HepG2 (cell line): Measurements from ENCODE around the gene ACOT13. TPM values are rescaled to one million over a fixed set of nuclear protein-coding genes. Genes with fewer than 3 reads are reported as not detected.

ENCODE experiments used
- ATAC-seq: fragments of 200-7000 bp; cut with Tn5 transposase; 3 replicates; pipeline ENCODE4 v1.9.1; 2020; ENCODE audit warnings: mild to moderate bottlenecking, moderate library complexity
- BruUV-seq: library from RNA; stranded (reverse); fragments of 400-500 nt; replicated peaks from 2 replicates; lab custom pipeline; 2021; lab: Mats Ljungman, UMichigan
- CTCF ChIA-PET: fragments of 300-600 bp; formaldehyde crosslinking; extraction: SDS; loops from one replicate; lab custom pipeline; 2021; ENCODE audit warnings: low total read pairs, inconsistent platforms, low intra/inter-chr PET ratio; lab: Yijun Ruan, JAX
- POLR2A ChIA-PET: fragments of 350-600 bp; sonication (Branson Sonifier 250); formaldehyde crosslinking; loops from one replicate; lab custom pipeline; 2020; ENCODE audit warnings: antibody characterized with exemption, inconsistent platforms; lab: Yijun Ruan, JAX
- DNase-seq: peaks from one replicate; pipeline ENCODE4 v3.0.0-alpha.2; 2015; ENCODE audit warnings: low spot score
- FAIRE-seq: peaks from 3 replicates; lab custom pipeline; 2011; peaks lifted over from hg19 to GRCh38; lab: Jason Lieb, UNC
- H2AFZ ChIP-seq: one replicate; pipeline ENCODE4 v1.6.1; 2011; ENCODE audit warnings: low read length, inconsistent platforms
- H3K27ac ChIP-seq: fragments of 300-600 bp; 3 replicates; pipeline ENCODE4 v1.8.0; 2011; ENCODE audit warnings: mixed run types, mild to moderate bottlenecking, mixed read lengths, low read length, inconsistent platforms; ENCODE audit not compliant: insufficient read depth; ENCODE audit errors: extremely low read length
- H3K27me3 ChIP-seq, 2 experiments: fragments of 200-600 bp in 1 of 2; 2 replicates in 1 of 2; 3 replicates in 1 of 2; pipeline versions ENCODE4 v1.6.0 to v1.8.0; 2011; ENCODE audit warnings: low read length in 2 of 2, mild to moderate bottlenecking in 2 of 2, moderate library complexity in 2 of 2, inconsistent platforms in 1 of 2; ENCODE audit not compliant: insufficient read depth in 2 of 2, control insufficient read depth in 1 of 2
- H3K36me3 ChIP-seq, 2 experiments: fragments of 200-600 bp in 1 of 2; replicated peaks in 1 of 2; 2 replicates in 1 of 2; 3 replicates in 1 of 2; pipeline versions ENCODE4 v1.5.1 to v1.8.0; 2011; ENCODE audit warnings: low read length in 2 of 2, inconsistent platforms in 1 of 2; ENCODE audit not compliant: insufficient read depth in 2 of 2, control insufficient read depth in 1 of 2
- H3K4me1 ChIP-seq: 2 replicates; pipeline ENCODE4 v1.5.1; 2012; ENCODE audit warnings: low read length, inconsistent platforms; ENCODE audit not compliant: insufficient read depth
- H3K4me2 ChIP-seq: 2 replicates; pipeline ENCODE4 v1.6.0; 2011; ENCODE audit warnings: low read depth, low read length, inconsistent platforms
- H3K4me3 ChIP-seq, 3 experiments: fragments of 200-600 bp in 1 of 3; sonication (generic), shearing (Covaris generic) in 1 of 3; replicated peaks in 1 of 3; 2 replicates each; pipeline ENCODE4 v1.5.1; 2011 to 2016; ENCODE audit warnings: low read length in 3 of 3, inconsistent platforms in 2 of 3, low read depth in 2 of 3, mild to moderate bottlenecking in 2 of 3, control low read depth in 1 of 3, mixed read lengths in 1 of 3; ENCODE audit not compliant: insufficient read depth in 1 of 3
- H3K79me2 ChIP-seq: one replicate; pipeline ENCODE4 v1.6.1; 2011; ENCODE audit warnings: low read length, inconsistent platforms; ENCODE audit not compliant: insufficient read depth
- H3K9ac ChIP-seq: 2 replicates; pipeline ENCODE4 v1.6.0; 2011; ENCODE audit warnings: mild to moderate bottlenecking, low read depth, low read length, inconsistent platforms; ENCODE audit not compliant: insufficient read depth
- H3K9me3 ChIP-seq: 2 replicates; pipeline ENCODE4 v1.5.1; 2012; ENCODE audit warnings: mild to moderate bottlenecking, low read length
- H4K20me1 ChIP-seq: 2 replicates; pipeline ENCODE4 v1.6.0; 2011; ENCODE audit warnings: inconsistent platforms, mild to moderate bottlenecking, low read length, moderate library complexity; ENCODE audit not compliant: insufficient read depth
- ADNP ChIP-seq: sonication (generic); formaldehyde crosslinking; IDR thresholded peaks from 2 replicates; pipeline ENCODE4 v1.4.0; 2020; ENCODE audit warnings: missing genetic modification reagents
- FOSL1 ChIP-seq: sonication (generic); formaldehyde crosslinking; IDR thresholded peaks from 2 replicates; pipeline ENCODE4 v1.9.0; 2021; ENCODE audit warnings: missing genetic modification reagents, borderline replicate concordance
- FOSL2 ChIP-seq: sonication (generic); formaldehyde crosslinking; IDR thresholded peaks from 2 replicates; pipeline ENCODE4 v1.4.0; 2020; ENCODE audit warnings: missing genetic modification reagents
- HDAC6 ChIP-seq: fragments of 200-600 bp; sonication (generic); IDR thresholded peaks from 2 replicates; pipeline ENCODE4 v1.7.0; 2017; ENCODE audit warnings: mild to moderate bottlenecking, antibody characterized with exemption, low read length, low read depth
- HNRNPUL1 ChIP-seq: fragments of 200-400 bp; formaldehyde crosslinking; IDR thresholded peaks from 2 replicates; pipeline ENCODE4 v1.6.1; 2017; ENCODE audit warnings: low read depth, mild to moderate bottlenecking, low read length, moderate library complexity
- JUN ChIP-seq: sonication (generic); formaldehyde crosslinking; IDR thresholded peaks from 2 replicates; pipeline ENCODE4 v1.4.0; 2020; ENCODE audit warnings: mild to moderate bottlenecking, missing genetic modification reagents
- SNAPC2 ChIP-seq: sonication (generic); formaldehyde crosslinking; IDR thresholded peaks from 2 replicates; pipeline ENCODE4 v1.8.1; 2022; ENCODE audit warnings: mild to moderate bottlenecking, missing genetic modification reagents
- SRF ChIP-seq: IDR thresholded peaks from 2 replicates; pipeline ENCODE4 v1.6.1; 2011; ENCODE audit warnings: mild to moderate bottlenecking, low read depth, low read length, moderate library complexity
- TEAD3 ChIP-seq: optimal IDR thresholded peaks from 2 replicates; pipeline ENCODE3; 2016; ENCODE audit warnings: borderline replicate concordance
- TFDP1 ChIP-seq: IDR thresholded peaks from 2 replicates; pipeline ENCODE4 v1.6.1; 2016; ENCODE audit warnings: missing compliant biosample characterization, missing genetic modification reagents, borderline replicate concordance
- YY1 ChIP-seq: IDR thresholded peaks from 2 replicates; pipeline ENCODE4 v1.6.1; 2011; ENCODE audit warnings: low read length, low read depth, moderate library complexity, mild to moderate bottlenecking; ENCODE audit not compliant: insufficient read depth, insufficient replicate concordance
- ZBTB39 ChIP-seq: sonication (generic); formaldehyde crosslinking; IDR thresholded peaks from 2 replicates; pipeline ENCODE4 v1.5.0; 2020; ENCODE audit warnings: missing genetic modification reagents
- ZNF317 ChIP-seq: sonication (generic); formaldehyde crosslinking; IDR thresholded peaks from 2 replicates; pipeline ENCODE4 v1.5.0; 2020; ENCODE audit warnings: mild to moderate bottlenecking, missing genetic modification reagents
- ZNF343 ChIP-seq: sonication (generic); formaldehyde crosslinking; IDR thresholded peaks from 2 replicates; pipeline ENCODE4 v1.4.0; 2020; ENCODE audit warnings: mild to moderate bottlenecking, missing genetic modification reagents
- ZNF441 ChIP-seq: sonication (generic); formaldehyde crosslinking; IDR thresholded peaks from 2 replicates; pipeline ENCODE4 v1.7.0; 2021; ENCODE audit warnings: missing genetic modification reagents, borderline replicate concordance
- ZNF639 ChIP-seq: conservative IDR thresholded peaks from 2 replicates; pipeline ENCODE4 v1.6.1; 2018; ENCODE audit warnings: missing genetic modification reagents
- ZNF773 ChIP-seq: sonication (generic); formaldehyde crosslinking; IDR thresholded peaks from 2 replicates; pipeline ENCODE4 v1.4.0; 2020; ENCODE audit warnings: missing genetic modification reagents, borderline replicate concordance
- ZSCAN12 ChIP-seq: sonication (generic); formaldehyde crosslinking; IDR thresholded peaks from 2 replicates; pipeline ENCODE4 v1.9.0; 2021; ENCODE audit warnings: mild to moderate bottlenecking, missing genetic modification reagents
- WGBS: methylation state at CpG from one replicate; pipeline ENCODE4 v1.1.6; 2017; ENCODE audit warnings: low lambda C conversion rate; 5-methylcytosine and 5-hydroxymethylcytosine counted together
- in situ Hi-C: cut with HindIII; loops from 2 replicates; pipeline ENCODE4 v1.10.0; 2017; ENCODE audit warnings: low pct_unique_long_range_greater_than_20kb; ENCODE audit not compliant: extremely low pct_ligation_motif_present
- intact Hi-C: fragments of 100-400 bp; cut with micrococcal nuclease; formaldehyde crosslinking; loops from one replicate; pipeline ENCODE4 v1.10.0; 2022; ENCODE audit not compliant: unreplicated experiment
- polyA plus RNA-seq, 8 experiments: library from polyadenylated mRNA; depleted of rRNA in 3 of 8; stranded (reverse) in 7 of 8; unstranded in 1 of 8; fragments of >200 nt; fragmentation: Illumina TruSeq in 4 of 8; extraction: Trizol in 4 of 8; gene quantifications; 2 replicates each; pipeline versions ENCODE4 v1.2.1 to v1.2.3, GENCODE V29; 2011 to 2016; ENCODE audit warnings: low read depth in 4 of 8, missing spikeins in 1 of 8, mixed read lengths in 1 of 8; ENCODE audit not compliant: insufficient read depth in 1 of 8
- total RNA-seq, 5 experiments: library from RNA; depleted of rRNA; stranded (reverse); fragments of >200 nt; fragmentation: Illumina TruSeq; extraction: Trizol; gene quantifications; 2 replicates each; pipeline ENCODE4 v1.2.3, GENCODE V29; 2016; ENCODE audit warnings: low read depth in 1 of 5

Gene ACOT13
- total and polyA plus RNA-seq, 2 of the 13 experiments (the other 11 are each of a cell fraction or from before 2014, with no cell fraction given): 31.5 to 45.1 TPM

- H3K36me3 ChIP-seq: no peaks in the 10 kb centered on the region
- peaks cover 0 to 7% of the 10 kb centered on the region in 2 experiments; a peak in 1 of 5 replicates for H3K27me3 ChIP-seq
- H3K79me2 ChIP-seq: no peaks in the 10 kb centered on the region
- 16% methylated on average over 2 of the region's 2 CpGs for WGBS
- BruUV-seq: no TSS peak
- DNase-seq (no peak), ATAC-seq (peak; percentile 70), FAIRE-seq (peak; percentile 15)
- no peak overlapping the region for H3K9ac ChIP-seq
- in situ Hi-C loops (no loop called here), intact Hi-C loops (no loop called here)
- H2AFZ ChIP-seq: peak overlapping the region; percentile 17
- no peaks in the 10 kb centered on the region for H3K4me1 ChIP-seq
- ChIA-PET CTCF (no interaction called here), POLR2A (interaction anchor here (1.3 to 1.7 kb wide), 4 partner anchors 10 to 32 kb away, joined by 3 to 11 read pairs (median 5); partner anchors contain the start of gene GMNN)
- peak overlapping the region; percentile 39 for H3K4me2 ChIP-seq
- no peak overlapping the region for H3K4me3 ChIP-seq
- H4K20me1 ChIP-seq: no peaks in the 10 kb centered on the region
- H3K9me3 ChIP-seq: no peaks in the 10 kb centered on the region
- TF ChIP-seq JUN (0 out of 2 replicates have a peak, but pooled peaks have one; percentile 17), TEAD3 (CRISPR knock-in tag) (peak; percentile 35), TFDP1 (no peak), ADNP (CRISPR knock-in tag) (no peak), ZNF317 (CRISPR knock-in tag) (no peak), SNAPC2 (CRISPR knock-in tag) (no peak), ZSCAN12 (no peak), ZNF639 (CRISPR knock-in tag) (no peak), FOSL2 (CRISPR knock-in tag) (peak; percentile 79), ZNF441 (no peak), FOSL1 (no peak), SRF (no peak), HNRNPUL1 (no peak), ZBTB39 (CRISPR knock-in tag) (no peak), YY1 (peak; percentile 64), ZNF343 (CRISPR knock-in tag) (no peak), ZNF773 (no peak), HDAC6 (no peak)
- H3K27ac ChIP-seq: no peak overlapping the region
Measured at GRCh38 chr6:24743265-24743943, 76.5 kb downstream of the ACOT13 start.
